SKM-1 treated with dmso at 0.1 percent for 144 hours (cell line): ENCODE measurements around the gene RPGRIP1.
"Not testable (repeated sequence)": the region's sequence is repeated elsewhere in the genome, so short reads cannot be mapped to it uniquely, and the experiment has no call there.

Experiments used
- DNase-seq: peaks from one replicate; lab custom pipeline; 2025; ENCODE audit not compliant: unreplicated experiment; lab: John Stamatoyannopoulos, UW

Gene RPGRIP1

GRCh38 chr14:21279783-21280182 lies at the start of gene RPGRIP1:
TSS of gene RPGRIP1 (plus strand) at chr14:21280083. CDS start at chr14:21287977, 7,894 bp downstream.
- DNase-seq = no peak

DNA sequence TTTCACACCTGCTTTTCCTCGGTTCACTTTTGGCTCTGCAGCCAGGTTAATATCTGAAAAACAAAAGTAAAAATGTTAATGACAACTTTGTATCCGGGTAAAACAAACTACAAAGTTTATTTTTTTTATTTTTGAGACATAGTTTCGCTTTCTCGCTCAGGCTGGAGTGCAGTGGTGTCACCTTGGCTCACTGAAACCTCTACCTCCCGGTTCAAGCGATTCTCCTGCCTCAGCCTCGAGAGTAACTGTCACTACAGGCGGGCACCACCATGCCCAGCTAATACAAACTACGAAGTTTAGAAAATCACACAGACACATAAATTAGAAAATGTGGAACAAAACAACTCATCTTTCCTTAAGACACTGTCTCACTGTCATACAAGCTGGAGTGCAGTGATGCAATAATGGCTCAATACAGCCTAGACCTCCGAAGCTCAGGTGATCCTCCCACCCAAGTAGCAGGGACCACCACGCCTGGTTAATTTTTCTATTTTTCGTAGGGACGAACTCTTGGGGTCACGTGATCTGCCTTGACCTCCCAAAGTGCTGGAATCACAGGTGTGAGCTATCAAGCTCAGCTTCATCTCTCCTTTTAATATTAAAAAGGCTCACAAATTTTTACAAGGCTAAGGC lies 48.7 kb upstream of the RPGRIP1 start:
- DNase-seq = no peak

DNA sequence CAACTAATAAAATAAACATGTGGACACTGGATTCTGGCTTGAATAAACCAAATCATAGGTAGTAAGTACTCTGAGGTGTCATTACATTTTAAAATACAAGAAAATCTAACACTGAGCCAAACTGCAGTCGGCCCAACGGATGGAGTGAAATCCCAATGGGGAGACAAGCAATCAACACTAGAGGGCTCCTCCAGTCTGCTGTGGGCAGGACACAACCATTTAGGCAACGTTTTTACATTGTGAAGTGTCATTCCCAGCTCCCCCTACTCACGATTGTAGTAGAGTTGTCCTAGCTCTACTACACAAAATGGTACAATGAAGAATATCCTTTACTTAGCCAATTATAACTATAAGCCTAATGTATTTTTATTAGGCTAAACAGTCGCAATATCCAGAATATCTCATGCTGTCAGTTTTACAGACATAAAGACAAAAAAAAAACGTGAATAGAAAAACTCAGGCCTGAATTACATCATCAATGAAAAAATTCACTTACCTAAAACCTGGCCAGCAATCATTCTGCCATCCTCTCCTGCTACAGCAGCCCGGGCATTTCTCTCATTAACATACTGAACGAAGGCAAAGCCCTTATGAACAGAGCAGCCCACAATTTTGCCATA lies 46.3 kb upstream of the RPGRIP1 start:
- no peak for DNase-seq

GRCh38 chr14:21234112-21234511 lies 45.8 kb upstream of the RPGRIP1 start:
- DNase-seq = no peak

GRCh38 chr14:21236948-21237797 lies 42.7 kb upstream of the RPGRIP1 start:
- DNase-seq = no peak

GRCh38 chr14:21238823-21239518 lies 40.9 kb upstream of the RPGRIP1 start:
- no peak for DNase-seq

DNA sequence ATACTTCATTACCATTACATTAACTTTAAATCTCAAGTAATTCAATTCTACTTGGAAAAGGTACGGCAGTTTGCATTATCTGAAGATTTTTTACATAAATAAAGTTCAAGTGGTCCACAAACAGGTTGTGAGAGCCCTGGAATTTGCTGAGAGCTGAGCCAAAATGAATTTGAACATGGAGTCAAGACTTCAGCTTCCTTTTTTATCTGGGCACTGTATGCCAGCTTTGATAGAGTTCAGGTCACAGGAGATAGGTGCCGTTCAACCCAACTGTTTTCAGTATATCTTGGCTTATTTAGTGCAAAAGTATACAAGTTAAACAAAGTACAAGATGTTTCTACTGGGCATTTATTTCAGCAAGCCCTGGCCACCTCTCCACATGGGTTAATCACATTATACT lies 39.5 kb upstream of the RPGRIP1 start:
- no peak for DNase-seq

- DNase-seq = no peak
Measured at GRCh38 chr14:21241218-21241819, 38.6 kb upstream of the RPGRIP1 start.

GRCh38 chr14:21244544-21244943 lies 35.3 kb upstream of the RPGRIP1 start:
- DNase-seq = peak; percentile 13

DNA sequence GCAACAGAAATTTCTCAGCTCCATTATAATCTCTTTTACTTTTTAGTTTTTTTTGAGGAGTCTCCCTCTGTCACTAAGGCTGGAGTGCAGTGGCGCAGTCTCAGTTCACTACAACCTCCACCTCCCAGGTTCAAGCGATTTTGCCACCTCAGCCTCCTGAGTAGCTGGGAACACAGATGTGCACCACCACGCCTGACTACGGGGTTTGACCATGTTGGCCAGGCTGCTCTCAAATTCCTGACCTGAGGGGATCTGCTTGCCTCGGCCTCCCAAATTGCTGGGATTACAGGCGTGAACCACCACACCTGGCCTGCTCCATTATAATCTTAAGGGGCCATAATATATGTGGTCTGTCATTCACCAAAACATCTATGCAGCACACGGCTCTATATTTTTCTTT lies 34.1 kb upstream of the RPGRIP1 start:
- no peak for DNase-seq

DNA sequence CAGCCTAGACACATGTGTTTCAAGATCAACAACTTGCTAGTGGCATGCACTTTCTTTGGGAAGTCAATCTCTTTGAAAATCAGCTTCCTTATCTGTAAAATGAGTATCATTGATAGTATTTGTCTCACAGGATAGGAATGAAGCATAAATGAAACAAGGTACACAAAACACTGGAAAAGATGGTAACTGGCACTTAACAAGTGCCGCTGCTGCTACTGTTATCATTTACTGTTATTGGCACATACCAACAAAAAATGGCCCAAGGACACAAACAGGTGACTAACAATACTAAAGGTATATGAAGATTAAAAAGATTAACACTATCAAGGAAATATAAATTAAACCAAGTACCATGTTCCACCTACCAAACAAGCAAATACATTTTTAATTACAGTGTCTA lies 31.5 kb upstream of the RPGRIP1 start:
- DNase-seq = no peak

DNA sequence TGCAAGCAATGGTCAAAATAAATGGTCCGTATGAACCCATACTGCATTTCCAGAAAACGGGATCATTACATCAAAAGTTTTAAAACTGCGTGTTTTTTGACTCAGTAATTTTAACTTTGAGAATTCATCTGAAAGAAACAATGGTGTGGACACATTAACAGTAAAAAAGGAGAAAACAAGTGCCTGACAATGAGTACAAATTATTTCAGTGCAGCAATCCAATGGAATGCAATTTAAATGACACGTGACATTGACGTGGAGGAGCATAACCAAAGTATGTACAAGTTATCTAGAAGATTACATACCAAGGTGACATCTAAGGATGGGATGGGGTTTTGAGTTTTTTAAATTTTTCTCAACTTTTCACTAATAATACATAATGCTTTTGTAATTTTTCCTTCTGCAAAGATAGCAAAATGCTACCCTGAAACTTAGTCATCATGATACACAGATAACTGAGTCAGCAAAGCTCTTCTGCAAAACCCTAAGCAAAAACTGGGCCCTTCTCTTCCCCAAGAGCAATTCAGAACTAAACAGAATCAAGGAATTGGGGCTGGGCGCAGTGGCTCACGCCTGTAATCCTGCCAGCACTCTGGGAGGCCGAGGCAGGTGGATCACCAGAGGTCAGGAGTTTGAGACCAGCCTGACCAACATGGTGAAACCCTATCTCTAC lies 31.0 kb upstream of the RPGRIP1 start:
- no peak for DNase-seq

GRCh38 chr14:21251215-21251614 lies 28.7 kb upstream of the RPGRIP1 start:
- no peak for DNase-seq

GRCh38 chr14:21252149-21252548 lies 27.7 kb upstream of the RPGRIP1 start:
- DNase-seq = no peak

GRCh38 chr14:21255385-21256101 lies 24.3 kb upstream of the RPGRIP1 start:
- DNase-seq = no peak

GRCh38 chr14:21256102-21256447 lies 23.8 kb upstream of the RPGRIP1 start:
- not testable (repeated sequence) for DNase-seq

GRCh38 chr14:21256539-21257393 lies 23.1 kb upstream of the RPGRIP1 start:
- no peak for DNase-seq

DNA sequence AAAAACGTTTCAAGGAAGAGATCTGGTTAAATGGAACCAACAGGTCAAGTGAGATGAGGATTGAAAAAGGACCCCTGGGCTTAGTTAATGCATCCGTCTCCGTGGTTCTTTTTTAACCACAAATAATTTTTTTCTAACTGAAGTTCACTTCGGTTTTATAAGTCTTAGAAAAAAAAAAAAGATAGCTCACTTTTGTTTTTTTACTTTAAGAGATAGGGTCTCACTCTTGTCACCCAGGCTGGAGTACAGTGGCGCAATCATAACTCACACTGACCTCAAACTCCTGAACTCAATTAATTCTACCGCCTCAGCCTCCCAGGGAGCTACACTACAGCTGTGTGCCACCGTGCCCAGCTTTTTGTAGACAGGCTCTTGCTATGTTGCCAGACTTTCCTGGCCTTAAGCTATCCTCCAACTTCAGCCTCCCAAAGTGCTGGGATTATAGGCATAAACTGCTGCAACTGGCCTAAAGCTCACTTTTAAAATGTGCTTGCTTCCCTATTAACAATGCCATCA lies 22.4 kb upstream of the RPGRIP1 start:
- DNase-seq = no peak
